Fibroblast of gingiva (primary cell): ENCODE data around the gene HSFX2.
"Not testable (repeated sequence)": the region's sequence is repeated elsewhere in the genome, so short reads cannot be mapped to it uniquely, and the experiment has no call there.

Experiments used
- DNase-seq: peaks from one replicate; pipeline ENCODE4 v3.0.0-alpha.2; 2011; ENCODE audit warnings: low read depth

The HSFX2 gene

DNA sequence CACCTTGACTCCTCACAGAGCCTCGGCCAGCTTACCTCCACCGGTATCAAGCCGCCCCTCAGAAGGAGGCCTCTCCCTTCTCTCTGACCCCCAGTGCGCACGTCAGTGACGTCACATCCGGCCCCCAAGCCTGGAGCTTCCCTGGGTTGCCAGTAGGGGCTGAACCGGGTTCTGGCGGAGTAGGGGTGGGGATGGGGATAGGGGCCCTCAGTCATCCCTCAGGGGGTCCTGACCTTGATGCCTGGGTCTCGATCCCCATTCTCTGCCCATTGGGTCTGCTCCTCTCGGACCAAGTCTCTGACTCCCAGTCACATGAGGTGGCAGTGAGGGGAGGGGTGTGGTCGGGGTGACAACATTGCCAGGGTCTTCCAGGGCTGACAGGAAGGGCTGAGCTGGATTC lies 7.8 kb downstream of the HSFX2 start, which contains the start of gene MAGEA9B:
TSS of gene MAGEA9B (minus strand) at position 101 of the 400 bp plus-strand sequence. CDS start 4,280 bp downstream, outside the sequence.
- DNase-seq: not testable (repeated sequence)

DNA sequence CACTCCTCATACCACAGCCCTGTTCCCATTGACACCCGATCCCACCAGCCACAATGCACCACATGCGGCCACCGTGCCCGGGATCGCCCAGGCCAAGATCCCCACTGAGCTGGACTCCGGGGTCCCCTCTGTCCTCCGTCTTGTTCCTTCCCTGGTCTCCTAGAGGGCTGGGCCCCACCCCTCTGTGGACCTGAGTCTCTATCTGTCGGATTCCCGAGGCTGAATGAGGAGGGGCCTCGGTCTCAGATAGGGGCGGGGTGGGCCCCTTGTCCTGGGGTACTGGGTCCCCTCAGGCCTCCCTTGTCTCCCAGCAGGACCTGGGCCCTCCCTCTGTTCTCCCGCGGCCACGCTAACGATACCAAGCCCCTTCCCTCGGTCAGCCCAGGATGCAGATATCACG lies 9.5 kb downstream of the HSFX2 start:
- not testable (repeated sequence) for DNase-seq

DNA sequence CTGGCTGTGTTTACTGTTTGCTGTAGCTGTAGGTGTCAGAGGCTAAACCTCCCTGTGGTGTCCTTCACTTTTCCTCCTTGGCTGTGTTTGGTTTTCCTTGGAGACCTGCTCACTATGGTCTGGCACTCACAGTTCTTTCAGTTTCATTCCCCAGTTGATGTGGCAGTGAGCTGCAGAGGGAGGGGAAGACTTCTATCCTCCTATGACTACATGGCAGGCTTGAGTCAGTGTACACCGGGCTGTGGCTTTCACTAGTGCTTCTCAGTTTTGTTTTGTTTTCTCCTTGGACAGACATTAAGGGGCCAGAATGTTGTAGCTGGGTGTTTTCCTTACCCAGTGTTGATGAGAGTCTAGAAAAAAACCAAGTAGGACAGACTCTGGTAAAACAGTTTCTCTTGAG lies 21.7 kb downstream of the HSFX2 start:
- DNase-seq: not testable (repeated sequence)

DNA sequence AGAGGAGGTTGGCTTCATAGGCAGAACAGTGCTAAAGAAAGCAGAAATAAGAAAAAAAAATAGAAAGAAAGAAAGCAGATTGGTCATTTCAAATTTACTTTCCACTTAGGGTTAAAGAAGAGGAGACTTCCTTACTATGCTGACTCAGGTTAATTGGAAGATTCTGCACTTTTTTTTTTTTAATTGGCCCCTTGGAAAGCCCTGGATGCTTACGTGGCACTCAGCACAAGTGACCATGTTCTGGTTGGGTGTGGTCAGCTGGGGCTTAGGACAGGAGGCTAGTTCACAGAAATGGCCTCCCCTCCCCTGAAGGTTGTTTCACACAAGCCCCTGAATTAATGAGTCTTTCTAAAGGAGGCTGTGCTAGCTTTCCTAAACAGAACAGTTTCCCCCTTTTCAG lies 22.4 kb downstream of the HSFX2 start:
- no peak for DNase-seq

DNA sequence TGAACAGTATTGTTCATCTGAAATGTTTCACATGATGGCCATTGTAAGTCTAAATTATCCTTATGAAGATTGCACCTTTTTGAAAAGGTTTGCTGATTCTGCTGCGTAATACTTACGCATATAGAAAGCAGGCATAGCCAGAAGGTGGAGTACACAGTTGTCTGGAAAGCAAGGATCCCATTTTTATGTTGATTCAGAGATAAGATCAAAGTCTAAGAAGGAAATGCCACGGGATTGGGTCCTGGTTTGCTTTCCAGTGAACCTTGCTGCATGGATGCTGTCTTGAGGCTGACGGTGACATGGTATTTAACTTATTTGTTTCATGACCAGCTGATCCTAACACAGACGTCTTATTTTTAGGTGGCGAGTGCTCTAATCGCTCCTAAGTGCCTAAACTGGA lies 23.3 kb downstream of the HSFX2 start:
- no peak for DNase-seq

DNA sequence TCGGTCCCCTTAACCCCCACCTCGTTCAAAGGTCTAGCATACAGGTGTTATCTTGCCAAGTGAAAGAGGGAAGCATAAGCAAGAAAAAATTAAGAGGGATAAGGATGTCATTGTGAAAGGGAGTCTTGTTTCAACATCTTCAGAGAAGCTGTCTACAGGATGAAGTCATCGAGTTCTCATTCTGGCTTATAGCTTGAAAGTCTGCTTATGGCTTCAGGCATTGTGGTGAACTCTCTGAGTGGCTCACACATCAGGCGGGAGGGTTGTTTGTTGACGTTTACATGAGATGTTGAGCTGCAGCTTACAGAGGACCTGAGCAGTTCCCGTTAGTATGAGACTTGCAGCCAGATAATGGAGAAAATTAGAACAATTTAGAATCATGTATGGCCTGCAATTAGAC lies 24.4 kb downstream of the HSFX2 start:
- DNase-seq: peak; percentile 48

DNA sequence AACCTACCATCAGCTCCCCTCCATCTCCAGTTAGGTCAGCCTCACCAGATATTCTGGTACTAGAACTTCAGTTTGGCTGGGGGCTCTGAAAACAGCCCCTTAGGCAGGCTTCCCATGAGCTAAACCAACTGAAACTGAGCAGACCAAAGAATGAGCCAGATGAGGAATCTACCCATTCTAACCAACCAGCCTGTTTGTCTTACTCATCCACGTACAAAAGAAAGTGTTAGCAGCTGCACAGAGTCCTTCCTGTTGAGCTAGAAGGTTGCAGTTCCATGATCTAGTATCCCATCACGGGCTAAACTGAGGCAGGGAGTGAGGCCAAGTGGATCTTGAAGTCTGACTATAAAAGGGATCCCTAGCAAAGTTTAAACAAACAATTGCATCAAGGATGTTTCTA lies 25.3 kb downstream of the HSFX2 start:
- DNase-seq: no peak

DNA sequence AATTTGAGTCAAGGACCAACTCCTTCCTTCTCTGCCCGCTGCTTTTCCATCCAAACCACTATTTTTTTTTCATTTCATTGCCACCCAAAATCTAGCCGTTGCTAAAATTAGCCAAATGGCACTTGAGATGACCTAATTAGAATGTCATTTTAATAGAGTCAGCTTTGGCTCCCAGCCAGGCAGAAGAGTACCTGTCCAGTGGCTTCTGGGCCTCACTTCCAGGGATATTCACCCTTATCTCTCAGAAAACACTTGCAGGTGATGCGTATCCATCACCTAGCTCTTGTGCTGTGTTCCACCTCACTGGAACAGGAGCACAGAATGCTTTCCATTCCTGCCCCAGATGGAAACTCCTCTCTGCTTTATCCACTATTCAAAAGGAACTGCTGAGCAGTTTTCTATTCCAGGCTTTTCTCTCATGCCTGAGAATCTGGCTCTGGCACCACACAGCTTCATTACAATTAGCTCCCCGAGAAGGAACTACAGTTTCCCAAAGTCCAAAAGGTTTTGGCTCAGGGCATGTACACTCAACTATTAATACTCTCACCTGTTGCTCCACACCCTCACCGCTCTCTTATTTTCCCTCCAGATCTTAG lies 26.3 kb downstream of the HSFX2 start:
- no peak for DNase-seq

DNA sequence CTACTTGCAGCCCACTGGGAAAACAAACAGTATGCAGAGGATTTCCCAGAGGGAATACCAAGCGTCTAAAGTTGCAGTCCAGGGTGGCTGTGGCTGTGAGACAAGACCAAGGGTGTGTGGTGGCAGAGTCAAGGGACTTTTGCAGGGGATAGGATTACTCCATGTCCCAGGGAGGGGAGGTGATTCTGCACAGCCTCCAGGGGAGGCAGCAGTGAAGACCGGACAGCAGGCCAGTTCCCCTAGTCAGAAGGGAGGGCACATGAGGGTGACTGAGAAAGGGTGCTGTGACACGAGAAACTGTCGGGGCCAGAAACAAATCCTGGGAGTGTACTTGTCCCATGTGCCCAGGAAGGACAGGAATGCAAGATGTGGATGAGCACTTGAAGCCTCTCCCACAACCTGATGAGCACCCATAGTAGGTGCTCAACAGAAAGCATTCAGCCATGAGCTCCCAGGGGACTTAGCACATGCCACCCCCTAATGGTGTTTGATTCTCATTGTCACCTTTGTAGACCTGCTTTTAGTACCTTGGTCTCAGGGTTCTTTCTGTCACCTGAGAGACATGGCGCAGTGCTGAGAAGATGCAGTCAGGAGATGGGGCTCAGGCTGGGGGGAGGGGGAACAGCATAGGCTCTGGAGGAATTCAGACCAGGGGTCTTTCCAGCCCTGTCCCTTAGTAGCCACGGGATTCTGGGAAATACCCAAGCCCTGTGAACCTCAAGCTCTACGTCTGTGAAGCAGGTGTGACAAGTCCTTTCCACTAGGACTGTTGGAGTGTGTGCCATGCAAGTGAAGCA lies 27.3 kb downstream of the HSFX2 start:
- DNase-seq: no peak

DNA sequence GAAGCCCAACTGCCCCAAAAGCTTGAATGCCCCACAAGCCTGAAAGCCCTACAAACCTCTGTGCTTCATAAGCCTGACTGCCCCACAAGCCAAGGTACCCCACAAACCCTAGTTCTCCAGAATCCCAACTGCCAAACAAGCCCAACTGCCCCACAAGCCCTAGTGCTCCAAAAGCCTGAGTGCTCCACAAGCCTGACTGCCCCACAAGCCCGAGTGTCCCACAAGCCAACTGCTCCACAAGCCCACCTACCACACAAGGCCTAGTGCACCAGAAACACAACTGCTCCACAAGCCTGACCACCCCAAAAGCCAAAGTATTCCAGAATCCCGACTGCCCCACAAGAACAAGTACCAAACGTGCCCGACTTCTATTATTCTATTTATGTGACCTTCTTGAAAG lies 31.8 kb downstream of the HSFX2 start:
- DNase-seq: no peak

DNA sequence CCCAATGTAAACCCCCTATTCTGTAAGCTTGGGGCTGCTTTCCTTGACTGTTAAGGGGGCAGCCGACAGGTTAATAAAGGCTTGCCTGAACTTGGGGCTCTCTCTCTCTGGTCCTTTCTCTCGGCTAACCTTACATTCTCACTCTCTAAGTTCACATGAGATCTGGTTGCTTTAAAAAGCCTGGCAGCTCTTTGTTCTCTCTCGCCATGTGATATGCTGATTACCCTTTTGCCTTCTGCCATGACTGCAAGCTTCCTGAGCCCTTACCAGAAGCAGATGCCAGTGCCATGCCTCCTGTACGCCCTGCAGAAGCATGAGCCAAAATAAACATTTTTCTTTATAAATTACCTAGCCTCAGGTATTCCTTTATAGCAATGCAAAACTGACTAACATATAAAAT lies 39.9 kb downstream of the HSFX2 start:
- not testable (repeated sequence) for DNase-seq

DNA sequence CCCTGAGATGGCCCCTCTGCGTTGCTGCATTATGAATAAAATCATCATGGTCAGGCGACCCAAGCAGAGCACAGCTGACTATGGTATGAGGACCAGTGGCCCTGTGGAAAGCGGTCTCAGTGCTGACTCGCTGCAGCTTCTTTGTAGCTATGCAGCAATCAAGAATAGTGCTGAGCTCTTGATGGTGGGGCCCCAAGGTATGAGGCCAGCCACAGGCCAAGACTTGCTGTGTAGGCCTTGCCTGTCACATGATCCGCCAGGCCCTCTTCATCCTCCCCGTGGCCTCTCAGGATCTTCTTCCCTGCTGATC lies 43.2 kb downstream of the HSFX2 start:
- DNase-seq: not testable (repeated sequence)

DNA sequence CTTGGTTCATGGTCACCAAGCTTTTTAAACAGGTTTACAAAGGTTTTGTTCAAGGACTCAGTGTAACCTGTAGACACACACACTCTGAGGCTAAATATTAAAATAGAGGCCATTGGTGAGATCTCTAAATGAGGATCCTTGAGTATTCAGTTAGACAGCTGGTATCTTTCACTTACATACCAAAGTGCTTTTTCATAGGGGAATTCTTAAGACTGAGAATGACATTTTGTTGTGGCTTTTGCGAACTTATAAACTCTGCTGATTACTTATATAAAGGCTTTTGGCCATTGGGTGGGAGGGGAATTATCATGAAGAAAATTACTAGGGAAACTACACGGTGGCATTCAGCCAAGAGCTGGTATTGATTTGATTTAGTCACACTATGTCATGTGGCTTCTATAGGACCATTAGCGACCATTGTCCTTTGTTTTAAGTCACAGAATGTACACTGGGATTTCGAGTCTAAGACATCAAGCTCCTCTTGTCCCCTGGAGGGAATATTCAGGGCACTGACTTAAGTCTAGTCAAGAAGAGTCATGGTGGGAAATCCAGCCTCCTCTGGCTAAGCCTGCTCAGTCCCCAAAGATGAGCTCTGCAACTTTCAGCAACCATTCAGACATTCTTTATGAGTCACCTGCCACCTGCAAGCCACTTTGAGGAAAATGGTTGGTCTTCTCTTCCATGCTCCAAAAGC lies 43.7 kb downstream of the HSFX2 start:
- DNase-seq: not testable (repeated sequence)

DNA sequence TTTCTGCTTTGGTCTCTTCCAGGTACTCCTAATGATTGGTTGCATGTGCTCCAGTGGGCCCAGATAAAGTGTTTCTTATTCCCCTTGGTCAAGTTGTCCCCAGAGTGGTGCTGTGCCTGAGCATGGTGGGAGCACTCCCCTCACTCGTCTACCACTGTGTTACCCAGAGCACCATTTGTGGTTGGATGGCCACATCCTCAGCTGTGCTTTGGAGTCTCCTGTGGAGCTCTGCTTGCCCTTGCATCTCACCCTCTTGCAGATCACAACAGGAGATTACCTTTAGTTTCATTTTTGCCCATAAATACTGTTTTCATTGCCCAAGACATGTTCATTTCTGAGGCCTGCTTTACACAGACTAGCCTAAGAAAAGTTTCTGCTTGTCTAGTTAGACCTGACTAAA lies 44.7 kb downstream of the HSFX2 start:
- DNase-seq: not testable (repeated sequence)

DNA sequence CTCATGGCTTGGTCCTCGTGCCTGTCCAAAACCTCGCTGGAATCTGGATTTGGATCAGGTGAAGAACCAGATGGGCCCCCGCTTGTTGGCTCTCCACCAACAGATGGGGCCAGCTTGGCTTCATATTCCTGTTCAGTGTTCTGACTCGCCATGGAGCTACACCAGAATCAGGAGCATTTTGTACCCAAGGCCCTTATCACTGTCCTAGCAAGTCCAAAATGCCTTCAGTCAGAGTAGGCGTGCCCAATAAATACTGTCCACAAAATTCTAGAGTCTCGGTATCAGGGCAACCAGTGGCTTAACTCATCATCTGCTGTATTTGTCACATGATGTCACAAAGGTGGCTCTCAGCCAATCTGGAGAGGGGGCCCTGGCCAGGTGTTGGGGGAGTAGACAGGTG lies 45.4 kb downstream of the HSFX2 start, which contains the start of gene HSFX3:
TSS of gene HSFX3 (minus strand) at position 224 of the 400 bp plus-strand sequence. CDS start at position 152, 72 bp downstream.
- not testable (repeated sequence) for DNase-seq

DNA sequence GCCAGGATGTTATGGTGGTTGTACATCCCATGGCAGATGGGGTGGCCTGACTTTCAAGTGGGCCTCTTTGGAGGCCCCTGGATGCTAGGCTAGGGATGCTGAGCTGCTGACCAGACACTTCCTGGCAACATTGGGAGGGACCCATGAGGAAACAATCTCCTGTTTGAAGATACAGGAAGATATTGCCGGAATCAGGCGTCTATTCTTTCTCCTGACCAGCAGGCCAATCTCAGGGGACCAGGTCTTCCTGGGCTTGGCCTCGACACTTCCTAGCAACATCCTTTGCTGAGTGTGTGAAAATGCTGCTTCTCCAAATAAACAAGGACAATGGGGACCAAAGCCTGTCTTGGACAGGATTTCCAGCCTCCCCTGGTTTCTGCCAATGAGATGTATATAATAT lies 47.3 kb downstream of the HSFX2 start:
- not testable (repeated sequence) for DNase-seq

DNA sequence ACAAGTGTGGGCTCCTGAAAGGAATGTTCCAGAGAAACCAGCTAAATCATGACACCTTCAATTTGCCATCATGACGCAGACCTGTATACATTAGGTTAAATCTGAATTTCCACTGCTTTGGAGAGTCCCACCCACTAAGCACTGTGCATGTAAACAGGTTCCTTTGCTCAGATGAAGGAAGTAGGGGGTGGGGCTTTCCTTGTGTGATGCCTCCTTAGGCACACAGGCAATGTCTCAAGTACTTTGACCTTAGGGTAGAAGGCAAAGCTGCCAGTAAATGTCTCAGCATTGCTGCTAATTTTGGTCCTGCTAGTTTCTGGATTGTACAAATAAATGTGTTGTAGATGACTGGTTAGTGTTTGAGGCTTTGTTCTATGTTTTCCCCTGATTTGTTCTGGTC lies 48.2 kb downstream of the HSFX2 start:
- DNase-seq: not testable (repeated sequence)

DNA sequence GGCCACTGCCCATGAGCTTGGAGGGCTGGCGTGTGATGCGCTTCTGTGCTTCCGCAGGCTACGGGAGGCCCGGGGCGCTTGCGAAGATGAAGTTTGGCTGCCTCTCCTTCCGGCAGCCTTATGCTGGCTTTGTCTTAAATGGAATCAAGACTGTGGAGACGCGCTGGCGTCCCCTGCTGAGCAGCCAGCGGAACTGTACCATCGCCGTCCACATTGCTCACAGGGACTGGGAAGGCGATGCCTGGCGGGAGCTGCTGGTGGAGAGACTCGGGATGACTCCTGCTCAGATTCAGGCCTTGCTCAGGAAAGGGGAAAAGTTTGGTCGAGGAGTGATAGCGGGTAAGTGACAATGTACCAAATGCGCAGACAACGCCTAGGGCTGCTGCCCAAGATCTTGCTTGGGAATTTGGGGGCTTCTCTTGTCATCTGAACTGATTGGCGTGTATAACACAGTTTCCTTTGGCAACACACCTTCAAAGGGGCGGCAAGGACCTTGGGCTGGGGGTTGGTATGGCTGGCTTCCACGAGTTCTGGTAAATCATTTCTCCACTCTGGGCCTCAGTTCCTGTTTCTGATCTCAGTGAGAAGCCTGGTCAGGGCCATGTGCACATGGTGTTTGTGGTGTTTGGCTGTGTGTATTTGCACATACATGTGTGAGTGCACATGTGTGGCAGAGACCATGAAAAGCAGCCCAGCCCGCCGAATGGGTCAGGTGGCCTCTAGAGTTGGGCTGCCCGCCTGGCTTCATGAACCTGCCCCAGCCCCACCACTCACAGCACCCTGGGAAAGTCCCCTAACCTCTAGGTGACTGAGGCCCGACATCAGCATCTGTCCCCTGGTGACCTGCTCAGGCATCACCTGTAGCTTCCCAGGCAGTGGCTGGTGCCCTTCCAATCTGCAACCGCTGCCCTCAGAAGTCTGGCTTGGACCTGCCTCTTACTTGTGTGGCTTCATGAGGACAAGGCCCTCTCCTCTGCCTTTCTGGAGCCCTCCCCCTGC lies 49.3 kb downstream of the HSFX2 start:
- DNase-seq: not testable (repeated sequence)
